Inflammatory macrophage treated with lipopolysaccharide for 4 hours (primary cell): ENCODE results near the gene HYAL2.

Source experiments
- DNase-seq: peaks from one replicate; pipeline ENCODE4 v3.0.0-alpha.2; 2020

The HYAL2 gene, protein sequence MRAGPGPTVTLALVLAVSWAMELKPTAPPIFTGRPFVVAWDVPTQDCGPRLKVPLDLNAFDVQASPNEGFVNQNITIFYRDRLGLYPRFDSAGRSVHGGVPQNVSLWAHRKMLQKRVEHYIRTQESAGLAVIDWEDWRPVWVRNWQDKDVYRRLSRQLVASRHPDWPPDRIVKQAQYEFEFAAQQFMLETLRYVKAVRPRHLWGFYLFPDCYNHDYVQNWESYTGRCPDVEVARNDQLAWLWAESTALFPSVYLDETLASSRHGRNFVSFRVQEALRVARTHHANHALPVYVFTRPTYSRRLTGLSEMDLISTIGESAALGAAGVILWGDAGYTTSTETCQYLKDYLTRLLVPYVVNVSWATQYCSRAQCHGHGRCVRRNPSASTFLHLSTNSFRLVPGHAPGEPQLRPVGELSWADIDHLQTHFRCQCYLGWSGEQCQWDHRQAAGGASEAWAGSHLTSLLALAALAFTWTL

GRCh38 chr3:50322386-50323091, at the start of gene HYAL2:
HYAL2 (minus strand) TSS chr3:50322745; CDS start chr3:50320489, 2,256 bp downstream.
- no peak for DNase-seq

- DNase-seq: no peak
Measured at GRCh38 chr3:50371133-50371685, 48.7 kb upstream of the HYAL2 start.

DNA sequence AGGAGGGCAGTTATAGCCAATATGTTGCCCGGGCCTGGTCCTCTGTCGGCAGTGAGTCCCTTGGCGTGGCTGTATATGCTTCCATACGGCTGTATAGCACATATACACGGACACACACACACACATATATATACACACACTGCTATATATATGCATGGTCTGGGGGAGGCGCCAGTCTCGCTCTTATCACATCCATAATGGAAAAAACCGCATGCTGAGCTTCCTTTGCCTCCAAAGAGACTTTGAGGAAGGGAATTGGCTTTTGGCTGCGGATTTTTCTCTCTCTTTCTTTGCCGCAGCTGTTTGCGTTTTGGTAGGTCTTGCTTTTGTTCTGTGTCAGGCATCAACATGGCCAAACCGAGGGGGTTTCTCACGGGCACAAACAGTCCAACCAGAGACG, 48.0 kb upstream of the HYAL2 start:
- DNase-seq: no peak

- no peak for DNase-seq
Measured at GRCh38 chr3:50369012-50369670, 46.6 kb upstream of the HYAL2 start.

DNA sequence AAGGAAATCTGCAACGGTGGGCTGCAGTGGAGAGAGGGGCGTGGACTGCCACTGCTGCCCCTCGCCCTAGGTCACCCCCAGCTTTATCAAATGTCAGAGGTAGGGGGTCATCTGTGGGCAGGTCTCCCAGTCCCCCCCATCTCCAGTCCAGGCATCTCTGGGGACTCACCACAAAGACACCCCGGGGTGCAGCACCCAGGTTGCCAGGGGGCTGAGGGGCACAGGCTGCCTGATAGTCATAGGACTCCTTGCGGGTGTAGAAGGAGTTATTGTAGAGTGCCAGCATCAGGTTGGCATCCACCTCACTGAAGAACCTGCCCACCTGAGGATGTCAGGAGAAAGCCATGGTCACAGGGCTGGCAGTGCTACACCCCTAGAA, 43.3 kb upstream of the HYAL2 start:
- no peak for DNase-seq

- DNase-seq: peak; percentile 65
Measured at GRCh38 chr3:50365080-50365841, 42.7 kb upstream of the HYAL2 start.

DNA sequence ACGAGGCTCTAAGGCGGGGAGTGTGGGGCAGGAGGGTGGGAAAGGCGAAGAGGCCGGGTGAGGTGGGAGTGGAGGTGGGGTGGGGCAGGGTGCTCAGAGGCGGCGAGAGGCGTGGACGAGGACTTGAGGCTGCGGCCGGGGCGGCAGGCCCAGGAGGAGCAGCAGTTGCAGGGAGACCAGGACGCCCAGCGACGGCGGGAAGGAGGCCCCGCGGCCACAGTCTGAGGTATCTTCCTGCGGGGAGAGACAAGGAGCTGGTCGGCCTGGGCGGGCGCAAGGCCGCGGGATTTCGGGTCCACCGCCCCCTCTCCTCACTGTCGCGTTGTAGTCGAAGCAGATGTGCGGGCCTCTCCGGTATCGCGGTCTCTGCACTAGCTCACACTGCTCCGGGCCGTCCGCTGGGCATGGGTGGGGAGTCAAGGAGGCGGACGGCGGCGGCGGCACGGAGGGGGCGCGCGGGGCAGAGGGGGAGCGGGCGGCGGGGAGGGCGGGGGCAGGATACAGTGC, 42.1 kb upstream of the HYAL2 start:
- DNase-seq: no peak

GRCh38 chr3:50359760-50360110, 37.2 kb upstream of the HYAL2 start:
- DNase-seq: no peak

DNA sequence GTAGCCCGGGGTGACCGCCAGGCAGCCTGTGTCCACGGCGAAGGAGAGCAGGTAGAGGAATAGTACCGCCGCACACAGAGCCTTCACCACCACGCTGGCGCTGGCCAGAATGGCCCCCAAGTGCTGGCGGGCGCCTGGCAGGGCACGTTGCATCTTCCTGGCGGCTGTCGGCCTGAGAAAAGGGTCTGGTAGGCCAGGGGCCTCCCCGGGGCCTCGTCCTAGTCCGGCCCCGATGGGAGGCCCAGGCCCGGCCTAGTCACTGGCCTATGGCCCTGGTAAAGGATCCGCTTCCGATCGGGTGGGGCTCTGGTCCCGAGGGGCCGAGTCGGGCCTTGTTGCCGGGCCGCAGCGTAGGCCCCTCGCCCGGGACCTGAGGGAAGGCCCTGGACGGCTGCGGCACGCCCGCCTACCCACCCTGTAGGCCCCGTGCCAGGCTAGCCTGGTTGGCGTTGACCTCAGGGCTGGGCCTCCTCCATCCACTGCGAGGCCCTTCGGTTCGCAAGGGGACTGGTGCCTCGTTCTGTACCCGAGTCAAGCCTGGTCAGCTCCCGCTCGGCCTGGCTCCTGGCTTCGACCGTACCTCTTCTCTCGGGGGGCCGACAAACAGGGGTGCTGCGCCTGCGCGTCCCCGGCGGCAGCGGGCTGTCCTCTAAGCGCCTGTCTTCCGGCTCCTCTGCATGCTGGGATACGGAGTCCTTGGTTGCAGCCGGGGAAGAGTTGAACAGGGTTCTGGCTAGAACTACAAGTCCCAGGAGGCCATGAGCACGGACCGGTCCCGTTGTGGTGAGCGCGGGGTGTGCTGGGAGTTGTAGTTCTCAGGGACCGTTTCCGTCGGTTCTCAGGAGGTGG, 36.6 kb upstream of the HYAL2 start, which contains the start of gene TMEM115:
TSS of gene TMEM115 (minus strand) at position 611 of the 849 bp plus-strand sequence. CDS start at position 153, 458 bp downstream.
- DNase-seq: peak; percentile 98

DNA sequence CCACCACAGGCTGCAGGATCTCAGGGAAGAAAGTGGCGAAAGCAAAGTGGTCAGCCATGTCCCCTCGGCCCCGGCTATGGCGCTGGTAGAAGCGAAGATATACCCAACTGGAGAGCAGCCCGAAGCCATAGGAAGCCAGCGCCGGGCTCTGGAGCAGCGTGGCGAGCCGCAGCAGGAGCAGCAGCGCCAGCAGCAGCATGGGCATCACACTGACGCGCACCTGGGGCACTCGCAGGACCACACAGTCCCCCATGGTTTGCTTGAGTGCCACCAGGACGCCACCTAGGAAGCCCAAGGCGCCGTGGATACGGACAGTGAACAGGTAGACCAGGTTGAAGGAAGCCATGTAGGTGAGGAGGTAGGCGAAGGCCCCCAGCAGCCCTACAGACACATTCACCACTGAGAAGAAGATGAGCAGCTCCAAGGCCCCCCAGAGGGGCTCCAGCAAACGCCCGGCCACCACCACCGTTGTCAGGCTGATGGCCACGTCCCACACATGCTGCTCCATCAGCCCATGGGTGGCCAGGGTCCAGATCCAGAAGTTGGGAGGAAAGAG, 35.9 kb upstream of the HYAL2 start:
- DNase-seq: no peak

DNA sequence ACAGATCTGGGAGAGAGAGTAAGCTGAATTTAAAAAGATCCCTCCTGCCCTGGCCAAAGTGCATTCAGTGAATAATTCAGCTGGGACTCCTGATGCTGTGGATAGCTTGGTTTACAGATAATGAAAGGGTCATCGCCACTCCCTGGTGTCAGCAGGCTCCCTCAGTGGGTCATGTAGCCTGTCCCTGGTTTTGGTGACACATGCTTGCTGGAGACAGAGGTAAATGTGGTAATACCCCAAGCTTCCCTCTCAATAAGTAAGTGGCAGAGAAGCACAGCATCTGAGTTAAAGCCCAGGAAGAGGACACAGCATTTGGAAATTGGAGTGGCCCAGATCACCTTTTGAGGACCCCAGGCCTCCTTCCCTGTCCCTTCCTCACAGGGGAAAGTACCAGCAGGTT, 34.9 kb upstream of the HYAL2 start:
- DNase-seq: peak; percentile 60

DNA sequence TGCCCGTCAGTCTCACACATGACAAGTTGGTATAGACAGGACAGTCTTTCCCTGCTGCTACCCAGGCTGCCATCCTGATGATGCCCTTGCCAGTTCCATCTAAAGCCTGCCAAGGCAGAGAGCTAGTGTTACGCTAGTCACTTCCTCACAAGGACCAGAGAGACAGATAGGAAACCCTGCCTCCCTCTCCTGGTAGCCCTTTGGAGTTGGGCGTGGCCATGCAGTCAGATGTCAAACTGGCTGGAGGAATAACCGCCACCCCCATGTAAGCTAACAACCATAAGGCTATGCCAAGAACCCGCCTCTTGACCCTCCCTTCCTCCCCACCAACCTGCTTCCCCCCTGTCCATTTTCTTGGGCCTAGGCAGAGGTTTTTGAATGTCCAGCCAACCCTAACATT, 34.0 kb upstream of the HYAL2 start:
- DNase-seq: peak; percentile 71

GRCh38 chr3:50355829-50356552, 33.4 kb upstream of the HYAL2 start:
- no peak for DNase-seq

DNA sequence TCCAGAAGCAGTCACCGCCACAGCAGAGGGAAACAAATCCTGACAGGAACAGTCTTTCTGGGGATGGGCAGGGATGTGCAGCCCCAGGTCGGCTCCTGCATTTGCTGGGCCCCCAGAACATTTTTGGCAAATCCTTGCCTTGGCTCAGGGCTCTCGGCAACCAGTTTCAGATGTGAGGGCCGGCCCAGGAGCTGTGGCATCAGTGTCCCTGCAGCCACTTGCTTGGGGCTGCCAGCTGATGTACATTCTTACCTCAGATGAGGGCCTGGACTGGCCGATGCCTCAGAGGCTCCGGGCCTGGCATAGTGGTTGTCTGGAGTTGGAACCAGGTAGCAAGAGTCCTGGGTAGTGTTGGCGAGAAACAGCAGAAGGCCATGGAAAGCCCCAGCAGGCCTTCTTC, 32.3 kb upstream of the HYAL2 start:
- DNase-seq: no peak

- no peak for DNase-seq
Measured at GRCh38 chr3:50354186-50354764, 31.7 kb upstream of the HYAL2 start.

GRCh38 chr3:50353245-50354004, 30.9 kb upstream of the HYAL2 start:
- no peak for DNase-seq

DNA sequence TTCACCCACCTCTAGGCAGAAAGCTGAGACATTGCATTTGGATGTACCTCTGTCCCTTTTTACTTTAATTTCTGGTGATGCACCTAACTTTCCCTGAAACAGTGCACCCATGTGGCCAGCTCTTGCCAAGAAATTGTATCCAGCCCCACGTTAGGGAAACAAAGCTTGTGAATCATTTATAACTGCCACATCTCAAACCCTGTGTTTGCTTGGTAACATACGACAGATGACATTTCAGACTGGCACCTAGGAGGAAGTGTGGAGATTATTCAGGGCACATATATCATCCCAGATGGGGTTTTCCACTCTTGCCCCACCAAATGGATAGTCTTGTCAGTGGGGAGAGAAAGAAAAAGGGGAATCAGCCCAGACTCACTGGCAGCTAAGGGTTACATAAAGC, 30.2 kb upstream of the HYAL2 start:
- peak; percentile 96 for DNase-seq

- DNase-seq: no peak
Measured at GRCh38 chr3:50351323-50351697, 28.8 kb upstream of the HYAL2 start.
